ENCODE data around the gene KDM4B.
"Not testable (repeated sequence)": the region's sequence is repeated elsewhere in the genome, so short reads cannot be mapped to it uniquely, and the experiment has no call there.

DNA sequence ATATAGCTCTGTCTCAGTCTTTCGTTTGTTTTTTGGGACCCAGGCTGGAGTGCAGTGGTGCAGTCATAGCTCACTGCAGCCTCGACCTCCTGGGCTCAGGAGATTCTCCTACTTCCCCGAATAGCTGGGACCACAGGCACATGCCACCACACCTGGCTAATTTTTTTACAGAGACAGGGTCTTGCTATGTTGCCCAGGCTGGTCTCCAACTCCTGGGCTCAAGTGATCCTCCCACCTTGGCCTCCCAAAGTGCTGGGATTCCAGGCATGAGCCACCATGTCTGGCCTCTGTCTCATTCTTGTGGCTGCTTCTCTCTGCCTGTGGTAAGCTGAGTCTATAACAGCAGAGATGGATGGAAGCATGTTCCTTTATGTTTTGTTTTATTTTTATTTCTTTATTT is 226.7 kb downstream of the KDM4B start:
- TF ChIP-seq, protein P1, sequence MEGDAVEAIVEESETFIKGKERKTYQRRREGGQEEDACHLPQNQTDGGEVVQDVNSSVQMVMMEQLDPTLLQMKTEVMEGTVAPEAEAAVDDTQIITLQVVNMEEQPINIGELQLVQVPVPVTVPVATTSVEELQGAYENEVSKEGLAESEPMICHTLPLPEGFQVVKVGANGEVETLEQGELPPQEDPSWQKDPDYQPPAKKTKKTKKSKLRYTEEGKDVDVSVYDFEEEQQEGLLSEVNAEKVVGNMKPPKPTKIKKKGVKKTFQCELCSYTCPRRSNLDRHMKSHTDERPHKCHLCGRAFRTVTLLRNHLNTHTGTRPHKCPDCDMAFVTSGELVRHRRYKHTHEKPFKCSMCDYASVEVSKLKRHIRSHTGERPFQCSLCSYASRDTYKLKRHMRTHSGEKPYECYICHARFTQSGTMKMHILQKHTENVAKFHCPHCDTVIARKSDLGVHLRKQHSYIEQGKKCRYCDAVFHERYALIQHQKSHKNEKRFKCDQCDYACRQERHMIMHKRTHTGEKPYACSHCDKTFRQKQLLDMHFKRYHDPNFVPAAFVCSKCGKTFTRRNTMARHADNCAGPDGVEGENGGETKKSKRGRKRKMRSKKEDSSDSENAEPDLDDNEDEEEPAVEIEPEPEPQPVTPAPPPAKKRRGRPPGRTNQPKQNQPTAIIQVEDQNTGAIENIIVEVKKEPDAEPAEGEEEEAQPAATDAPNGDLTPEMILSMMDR (IDR thresholded peaks at IDR 0.05; ENCODE audit: insufficient read depth, low read length): not testable (repeated sequence)
- not testable (repeated sequence) for TF ChIP-seq GABPA (IDR thresholded peaks at IDR 0.05; ENCODE audit: low read depth)
